Duodenal mucosa (tissue), 2 donors: ENCODE data around the gene PTGDS.

ENCODE experiments used
- H3K27ac ChIP-seq: one replicate; pipeline ENCODE4 v1.7.0; 2013; ENCODE audit warnings: low read depth, low read length
- H3K27me3 ChIP-seq, 2 donors: one replicate each; pipeline ENCODE4 v1.7.0; 2013; ENCODE audit warnings: low read length in 2 of 2, control low read depth in 1 of 2; ENCODE audit not compliant: insufficient read depth in 2 of 2, control insufficient read depth in 1 of 2
- H3K36me3 ChIP-seq, 2 donors: one replicate each; pipeline ENCODE4 v1.7.0; 2013; ENCODE audit warnings: low read length in 2 of 2, control low read depth in 1 of 2; ENCODE audit not compliant: insufficient read depth in 2 of 2, control insufficient read depth in 1 of 2
- H3K4me1 ChIP-seq, 2 donors: one replicate each; pipeline ENCODE4 v1.7.0; 2013; ENCODE audit warnings: low read length in 2 of 2, control low read depth in 1 of 2; ENCODE audit not compliant: insufficient read depth in 2 of 2, control insufficient read depth in 1 of 2
- H3K4me3 ChIP-seq, 2 donors: one replicate each; pipeline ENCODE4 v1.7.0; 2013; ENCODE audit warnings: low read length in 2 of 2, low read depth in 1 of 2
- H3K9ac ChIP-seq, 2 donors: one replicate each; pipeline ENCODE4 v1.7.0; 2013; ENCODE audit warnings: low read length in 2 of 2, low read depth in 1 of 2
- H3K9me3 ChIP-seq, 2 donors: one replicate each; pipeline ENCODE4 v1.7.0; 2013; ENCODE audit warnings: low read length in 2 of 2, control low read depth in 1 of 2; ENCODE audit not compliant: control insufficient read depth in 1 of 2

Gene PTGDS

GRCh38 chr9:136940526-136941230 lies 36.6 kb upstream of the PTGDS start:
- Histone ChIP-seq H3K9ac (no peak overlapping the region), H3K4me3 (no peak overlapping the region), H3K27me3 (no peaks in the 10 kb centered on the region), H3K4me1 (peaks cover 3 to 22% of the 10 kb centered on the region in 2 donors), H3K9me3 (no peaks in the 10 kb centered on the region), H3K27ac (no peak overlapping the region), H3K36me3 (peaks cover 28 to 53% of the 10 kb centered on the region in 2 donors)

GRCh38 chr9:136941231-136942111 lies 35.8 kb upstream of the PTGDS start:
- no peak overlapping the region for H3K27ac ChIP-seq
- H3K9ac ChIP-seq: no peak overlapping the region
- peaks cover 3 to 22% of the 10 kb centered on the region in 2 donors for H3K4me1 ChIP-seq
- H3K4me3 ChIP-seq: no peak overlapping the region
- peaks cover 28 to 53% of the 10 kb centered on the region in 2 donors for H3K36me3 ChIP-seq
- H3K9me3 ChIP-seq: no peaks in the 10 kb centered on the region
- no peaks in the 10 kb centered on the region for H3K27me3 ChIP-seq

GRCh38 chr9:136942112-136942880 lies 35.0 kb upstream of the PTGDS start:
- Histone ChIP-seq H3K36me3 (peaks cover 28 to 52% of the 10 kb centered on the region in 2 donors), H3K4me1 (peaks cover 3 to 22% of the 10 kb centered on the region in 2 donors), H3K9ac (no peak overlapping the region), H3K9me3 (no peaks in the 10 kb centered on the region), H3K4me3 (no peak overlapping the region), H3K27ac (no peak overlapping the region), H3K27me3 (no peaks in the 10 kb centered on the region)

GRCh38 chr9:136942881-136943230 lies 34.4 kb upstream of the PTGDS start:
- peaks cover 5 to 25% of the 10 kb centered on the region in 2 donors for H3K4me1 ChIP-seq
- no peak overlapping the region for H3K27ac ChIP-seq
- peaks cover 28 to 47% of the 10 kb centered on the region in 2 donors for H3K36me3 ChIP-seq
- H3K27me3 ChIP-seq: no peaks in the 10 kb centered on the region
- peak overlapping the region in 1 of 2 donors; percentile 82 for H3K9ac ChIP-seq
- H3K9me3 ChIP-seq: no peaks in the 10 kb centered on the region
- peak overlapping the region; percentile 85 to 90 for H3K4me3 ChIP-seq

- Histone ChIP-seq H3K4me3 (peak overlapping the region; percentile 85 to 90), H3K27me3 (no peaks in the 10 kb centered on the region), H3K9me3 (no peaks in the 10 kb centered on the region), H3K9ac (peak overlapping the region; percentile 82 to 88), H3K36me3 (peaks cover 28 to 45% of the 10 kb centered on the region in 2 donors), H3K4me1 (peaks cover 9 to 30% of the 10 kb centered on the region in 2 donors), H3K27ac (peak overlapping the region; percentile 73)
These were observed 33.8 kb upstream of the PTGDS start for GRCh38 chr9:136943291-136944211.

GRCh38 chr9:136944212-136944518 lies 33.1 kb upstream of the PTGDS start:
- H3K27me3 ChIP-seq: no peaks in the 10 kb centered on the region
- peak overlapping the region; percentile 85 to 90 for H3K4me3 ChIP-seq
- H3K9me3 ChIP-seq: no peaks in the 10 kb centered on the region
- H3K4me1 ChIP-seq: peaks cover 9 to 31% of the 10 kb centered on the region in 2 donors
- H3K27ac ChIP-seq: peak overlapping the region; percentile 81
- peak overlapping the region; percentile 82 to 88 for H3K9ac ChIP-seq
- H3K36me3 ChIP-seq: peaks cover 28 to 41% of the 10 kb centered on the region in 2 donors

- H3K4me1 ChIP-seq: peaks cover 9 to 32% of the 10 kb centered on the region in 2 donors
- peak within 1 kb of the TSS; percentile 85 to 90 for H3K4me3 ChIP-seq
- peaks cover 28 to 36% of the 10 kb centered on the region in 2 donors for H3K36me3 ChIP-seq
These were observed 32.6 kb upstream of the PTGDS start, which contains the start of the genes C8G and FBXW5 for GRCh38 chr9:136944519-136945332. Gene C8G, plus strand, starts transcription at chr9:136945243. Its CDS starts 78 bp downstream, at chr9:136945321. Gene FBXW5, minus strand, starts transcription at chr9:136944738. Its CDS starts 655 bp downstream, at chr9:136944083.

GRCh38 chr9:136945333-136946227 lies 31.7 kb upstream of the PTGDS start:
- Histone ChIP-seq H3K36me3 (peaks cover 21 to 27% of the 10 kb centered on the region in 2 donors), H3K9me3 (no peaks in the 10 kb centered on the region), H3K4me3 (peak overlapping the region; percentile 3 to 48), H3K27ac (peak overlapping the region; percentile 18), H3K9ac (peak overlapping the region in 1 of 2 donors; percentile 27), H3K4me1 (peaks cover 12 to 34% of the 10 kb centered on the region in 2 donors), H3K27me3 (no peaks in the 10 kb centered on the region)

More at GRCh38 chr9:136944519-136945332, 32.6 kb upstream of the PTGDS start, which contains the start of the genes C8G and FBXW5:
- Histone ChIP-seq H3K27me3 (no peaks in the 10 kb centered on the region), H3K9me3 (no peaks in the 10 kb centered on the region), H3K9ac (peak within 1 kb of the TSS; percentile 82 to 88), H3K27ac (peak within 1 kb of the TSS; percentile 81)
